G401.6 (cell line): ENCODE measurements around the gene SLC6A14.

Source experiments
- FAIRE-seq: peaks from 2 replicates; lab custom pipeline; 2012; peaks lifted over from hg19 to GRCh38; lab: Jason Lieb, UNC

Gene SLC6A14, protein sequence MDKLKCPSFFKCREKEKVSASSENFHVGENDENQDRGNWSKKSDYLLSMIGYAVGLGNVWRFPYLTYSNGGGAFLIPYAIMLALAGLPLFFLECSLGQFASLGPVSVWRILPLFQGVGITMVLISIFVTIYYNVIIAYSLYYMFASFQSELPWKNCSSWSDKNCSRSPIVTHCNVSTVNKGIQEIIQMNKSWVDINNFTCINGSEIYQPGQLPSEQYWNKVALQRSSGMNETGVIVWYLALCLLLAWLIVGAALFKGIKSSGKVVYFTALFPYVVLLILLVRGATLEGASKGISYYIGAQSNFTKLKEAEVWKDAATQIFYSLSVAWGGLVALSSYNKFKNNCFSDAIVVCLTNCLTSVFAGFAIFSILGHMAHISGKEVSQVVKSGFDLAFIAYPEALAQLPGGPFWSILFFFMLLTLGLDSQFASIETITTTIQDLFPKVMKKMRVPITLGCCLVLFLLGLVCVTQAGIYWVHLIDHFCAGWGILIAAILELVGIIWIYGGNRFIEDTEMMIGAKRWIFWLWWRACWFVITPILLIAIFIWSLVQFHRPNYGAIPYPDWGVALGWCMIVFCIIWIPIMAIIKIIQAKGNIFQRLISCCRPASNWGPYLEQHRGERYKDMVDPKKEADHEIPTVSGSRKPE

DNA sequence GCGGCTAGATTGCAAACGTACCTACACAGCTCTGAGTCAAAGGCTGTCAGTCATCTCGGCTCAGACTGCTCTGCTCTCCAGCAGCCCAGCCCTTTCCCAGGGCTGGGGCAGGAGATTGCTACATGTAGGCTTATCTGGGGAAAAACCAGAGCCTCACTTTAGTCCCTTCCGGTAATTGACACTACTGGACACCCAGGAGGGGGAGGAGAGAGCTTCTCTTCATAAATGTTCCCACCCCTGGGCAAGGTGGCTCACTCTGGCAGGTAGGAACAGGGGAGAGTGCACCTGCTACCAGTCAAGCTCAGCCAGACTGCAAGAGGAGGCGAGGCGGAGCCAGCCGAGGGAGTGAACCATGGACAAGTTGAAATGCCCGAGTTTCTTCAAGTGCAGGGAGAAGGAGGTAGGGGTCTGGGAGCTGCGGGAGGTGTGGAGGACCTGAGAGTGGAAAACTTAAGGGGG lies at the start of gene SLC6A14:
SLC6A14 (plus strand) TSS at position 249 of the 459 bp plus-strand sequence; CDS start at position 353, 104 bp downstream.
- no peak for FAIRE-seq

DNA sequence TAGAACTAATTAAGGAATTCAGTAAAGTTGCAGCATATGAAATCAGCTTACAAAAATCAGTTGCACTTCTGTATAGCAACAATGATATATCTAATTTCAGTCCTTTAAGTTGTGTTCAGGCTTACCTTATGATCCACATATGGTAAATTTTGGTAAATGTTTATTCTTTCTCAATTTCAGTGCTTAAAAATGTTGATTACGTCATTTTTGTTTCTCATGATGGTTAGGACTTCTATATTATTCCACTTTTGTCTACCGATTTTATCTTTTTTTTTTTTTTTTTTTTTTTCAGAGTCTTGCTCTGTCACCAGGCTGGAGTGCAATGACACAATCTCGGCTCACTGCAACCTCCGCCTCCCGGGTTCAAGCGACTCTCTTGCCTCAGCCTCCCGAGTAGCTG lies 40.7 kb upstream of the SLC6A14 start:
- FAIRE-seq, result no peak

DNA sequence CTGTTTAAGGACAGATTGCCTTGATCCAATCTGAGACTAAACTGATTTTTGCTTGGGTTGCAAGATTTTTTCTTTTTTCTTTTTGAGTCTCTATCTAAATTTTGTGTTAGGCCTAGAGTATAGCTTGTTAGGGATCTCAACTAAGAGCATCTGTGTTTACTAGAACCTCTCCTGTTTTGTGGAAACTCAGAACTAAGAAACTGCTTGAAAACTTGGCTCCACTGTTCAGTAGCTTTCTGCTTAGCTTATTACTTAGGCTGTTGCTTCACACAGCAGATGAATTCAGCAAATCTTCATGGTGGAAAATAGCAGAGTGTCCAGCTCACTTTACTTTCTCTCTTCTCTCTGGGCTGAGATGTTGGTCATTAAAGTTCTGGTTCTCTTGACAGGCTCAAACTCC lies 36.7 kb upstream of the SLC6A14 start:
- no peak for FAIRE-seq

DNA sequence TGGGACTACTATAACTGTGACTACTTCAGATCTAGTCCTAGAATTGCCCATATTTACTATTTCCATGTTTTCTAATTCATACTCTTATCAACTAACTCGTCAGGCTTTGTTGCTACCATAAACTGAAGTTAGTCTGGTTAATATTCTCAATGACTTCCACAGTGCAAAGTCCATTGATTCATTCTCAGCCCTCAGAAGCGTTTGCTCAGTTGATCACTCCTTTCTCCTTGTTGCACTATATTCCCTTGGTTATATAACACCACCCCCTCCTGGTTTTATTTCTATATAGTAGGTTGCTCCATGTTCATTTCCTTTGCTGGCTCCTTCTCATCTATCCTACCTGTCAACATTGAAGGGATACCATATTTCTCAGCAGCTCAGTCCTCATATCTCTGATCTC lies 27.2 kb upstream of the SLC6A14 start:
- FAIRE-seq, result no peak

DNA sequence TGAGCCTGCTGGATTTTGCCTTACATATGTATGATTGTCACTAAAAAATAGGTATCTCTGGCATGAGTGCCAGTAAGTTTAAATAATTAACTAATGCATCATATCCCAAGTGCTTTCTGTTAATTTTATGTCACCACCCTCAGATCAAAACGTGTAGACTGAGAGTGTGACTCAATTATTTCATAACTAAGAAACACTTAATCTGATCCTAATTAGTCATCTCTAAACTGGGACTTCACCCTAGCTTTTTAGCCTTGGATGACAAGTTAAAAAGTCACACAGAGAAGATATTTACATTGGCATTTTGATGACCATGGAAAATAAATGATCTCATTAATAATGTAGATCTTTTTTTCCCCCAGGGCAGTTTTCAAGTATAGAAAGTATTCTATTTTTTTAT lies 23.1 kb upstream of the SLC6A14 start:
- FAIRE-seq, result no peak

DNA sequence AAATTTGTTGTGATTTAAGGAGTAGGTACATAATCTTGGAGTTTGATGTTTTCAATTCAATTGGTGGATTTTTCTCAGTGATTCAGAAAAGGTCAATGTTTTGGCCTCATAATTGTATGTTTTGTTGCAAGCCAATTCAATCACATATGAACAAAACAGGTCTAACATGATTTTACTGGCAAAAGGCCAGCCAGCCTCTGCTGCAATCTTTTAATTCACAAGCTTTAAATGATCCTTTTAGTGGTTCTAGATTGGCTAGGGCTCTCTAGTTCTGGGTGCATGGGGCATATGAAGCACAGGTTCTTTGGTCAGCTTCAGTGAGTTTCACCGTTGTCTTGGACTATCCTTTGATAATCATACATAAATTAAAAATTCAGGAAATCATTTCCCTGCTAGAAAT lies 19.2 kb upstream of the SLC6A14 start:
- FAIRE-seq, result no peak

DNA sequence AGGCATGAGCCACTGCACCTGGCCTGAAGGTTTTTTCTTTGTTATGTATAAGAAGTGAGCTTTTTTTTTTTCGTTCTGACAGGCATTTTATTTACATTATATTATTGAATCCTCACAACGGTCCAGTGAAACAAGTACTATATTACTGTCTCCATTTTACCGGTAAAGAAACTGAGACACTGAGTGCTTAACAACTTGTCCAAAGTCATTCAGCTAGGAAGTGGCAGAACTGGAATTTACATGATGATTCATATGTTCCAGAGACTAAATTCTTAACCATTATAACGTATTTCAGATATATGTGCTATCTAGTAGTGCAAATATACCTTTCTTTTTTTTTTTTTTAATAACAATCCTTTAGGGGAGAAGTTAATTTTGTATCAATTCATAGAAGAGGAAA lies 18.4 kb upstream of the SLC6A14 start:
- FAIRE-seq, result no peak

DNA sequence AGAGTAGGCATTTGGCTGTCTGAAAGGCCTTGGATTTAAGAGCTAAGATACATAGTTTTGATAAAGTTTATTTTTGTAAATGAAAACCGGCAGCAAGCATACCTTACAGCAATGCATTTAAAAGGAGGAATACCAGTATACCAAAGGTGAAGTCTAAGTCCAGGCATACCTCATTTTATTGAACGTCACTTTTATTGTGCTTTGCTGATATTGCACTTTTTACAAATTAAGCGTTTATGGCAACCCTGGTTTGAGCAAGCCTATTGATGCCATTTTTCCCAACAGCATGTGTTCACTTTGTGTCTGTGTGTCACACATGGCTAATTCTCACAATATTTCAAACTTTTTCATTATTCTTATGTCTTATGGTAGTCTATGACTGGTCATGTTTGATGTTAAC lies 8.4 kb upstream of the SLC6A14 start:
- no peak for FAIRE-seq

DNA sequence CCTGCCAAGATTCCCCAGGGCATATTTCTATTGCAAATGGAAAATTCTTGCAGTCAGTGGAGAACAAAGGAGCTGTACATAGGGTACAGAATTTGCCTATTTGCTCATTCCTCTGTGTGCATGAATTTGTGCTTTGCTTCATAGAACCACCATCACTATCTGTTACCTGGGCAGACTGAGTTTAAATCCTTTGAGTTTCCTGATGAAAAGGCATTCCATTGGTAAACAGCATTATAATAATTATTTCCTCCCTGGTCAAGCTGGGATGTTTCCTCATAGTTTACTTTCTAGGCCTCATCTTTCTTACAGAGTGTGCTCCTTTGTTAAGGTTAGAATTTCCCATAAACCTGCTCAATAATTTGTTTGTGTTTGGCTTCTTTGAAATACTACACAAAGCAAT lies 809 bp upstream of the SLC6A14 start:
- no peak for FAIRE-seq

DNA sequence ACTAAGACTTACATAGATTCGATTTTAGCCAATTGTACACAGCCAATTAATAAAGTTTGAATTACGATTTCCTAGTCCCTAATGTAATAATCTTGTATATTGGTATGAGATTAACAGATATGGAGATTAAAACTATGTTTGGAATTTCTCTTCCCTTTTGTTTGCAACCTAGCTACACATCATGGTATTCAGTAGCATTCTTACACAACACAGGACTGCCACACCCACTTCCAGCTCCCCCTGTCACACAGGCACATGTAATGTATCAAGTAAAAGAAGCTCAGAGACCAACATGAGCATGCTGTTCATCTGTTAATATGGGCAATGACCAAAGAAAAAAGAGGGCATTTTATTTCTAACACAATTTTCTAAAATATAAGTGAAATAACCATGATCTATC lies 12.8 kb downstream of the SLC6A14 start:
- FAIRE-seq, result no peak

DNA sequence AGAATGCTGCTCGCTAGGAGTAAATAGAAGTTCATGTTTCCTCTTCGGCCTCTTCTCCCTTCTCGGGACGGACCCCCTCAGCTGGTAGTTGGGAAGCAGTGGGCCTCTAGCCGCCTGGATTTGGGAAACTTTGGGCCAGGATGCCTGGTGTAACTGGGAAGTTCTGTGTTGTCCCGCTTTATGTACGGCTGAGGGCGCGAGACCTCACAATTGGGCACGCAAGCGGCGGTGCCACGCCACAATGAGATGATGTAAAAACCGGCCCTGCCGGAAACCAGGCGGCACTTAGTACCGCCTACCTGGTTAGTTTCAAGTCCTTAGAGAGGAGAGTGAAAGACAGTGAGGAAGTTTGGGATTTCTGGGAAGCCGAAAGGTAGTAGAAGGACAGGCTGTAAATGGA lies 26.4 kb downstream of the SLC6A14 start, which contains the start of gene CT83:
CT83 (minus strand) TSS at position 155 of the 400 bp plus-strand sequence; CDS start at position 35, 120 bp downstream.
- no peak for FAIRE-seq

DNA sequence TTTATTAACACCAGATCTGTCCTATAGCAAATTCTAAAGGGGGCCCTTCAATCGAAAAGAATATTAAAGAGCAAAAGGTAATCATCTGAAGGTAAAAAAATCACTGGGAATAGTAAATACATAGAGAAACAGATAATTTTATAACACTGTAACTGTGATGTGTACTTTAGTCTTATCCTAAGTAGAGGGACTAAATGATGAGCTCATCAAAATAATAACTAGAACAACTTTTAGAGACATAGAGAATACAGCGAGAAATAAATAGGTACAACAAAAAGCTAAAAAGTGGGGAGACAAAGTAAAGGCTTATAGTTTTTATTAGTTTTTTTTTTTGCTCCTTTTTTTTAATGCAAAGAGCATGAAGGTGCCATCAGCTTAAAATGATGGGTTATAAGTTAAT lies 43.7 kb downstream of the SLC6A14 start:
- FAIRE-seq, result no peak

DNA sequence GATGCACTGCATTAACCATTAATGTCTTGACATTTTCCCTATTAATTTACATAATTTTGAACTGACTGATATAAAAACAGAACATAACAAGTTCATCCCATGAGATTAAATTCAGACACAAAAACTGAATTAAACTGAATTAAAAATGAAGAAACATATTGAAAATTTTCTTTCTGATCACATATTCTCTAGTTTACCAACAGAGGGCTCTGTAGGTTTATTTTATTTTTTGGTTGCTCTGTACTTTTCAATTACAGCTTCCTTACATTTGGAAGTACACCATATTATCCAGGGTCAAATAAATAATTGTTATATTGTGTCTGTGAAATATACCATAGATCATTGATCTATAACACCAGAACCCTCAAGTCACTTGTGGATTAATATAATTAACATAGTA lies 53.7 kb downstream of the SLC6A14 start:
- FAIRE-seq, result no peak

DNA sequence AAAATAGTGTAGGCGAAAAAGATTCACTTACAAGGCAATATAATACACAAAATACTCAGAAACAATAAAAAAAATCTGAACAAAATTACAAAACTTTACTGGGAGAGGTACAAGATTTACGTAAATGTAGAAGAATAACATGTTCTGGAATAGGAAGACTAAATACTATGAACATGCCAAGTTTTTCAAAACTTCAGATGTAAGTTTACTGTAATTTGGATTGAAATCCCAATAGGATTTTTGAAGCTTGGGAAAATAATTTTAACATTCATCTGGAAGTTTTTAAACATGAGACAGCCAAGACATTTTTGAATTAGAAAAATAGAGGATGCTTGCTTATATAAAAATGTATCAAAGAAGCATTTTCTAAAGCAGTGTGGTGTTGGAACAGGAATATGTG lies 56.9 kb downstream of the SLC6A14 start:
- no peak for FAIRE-seq

DNA sequence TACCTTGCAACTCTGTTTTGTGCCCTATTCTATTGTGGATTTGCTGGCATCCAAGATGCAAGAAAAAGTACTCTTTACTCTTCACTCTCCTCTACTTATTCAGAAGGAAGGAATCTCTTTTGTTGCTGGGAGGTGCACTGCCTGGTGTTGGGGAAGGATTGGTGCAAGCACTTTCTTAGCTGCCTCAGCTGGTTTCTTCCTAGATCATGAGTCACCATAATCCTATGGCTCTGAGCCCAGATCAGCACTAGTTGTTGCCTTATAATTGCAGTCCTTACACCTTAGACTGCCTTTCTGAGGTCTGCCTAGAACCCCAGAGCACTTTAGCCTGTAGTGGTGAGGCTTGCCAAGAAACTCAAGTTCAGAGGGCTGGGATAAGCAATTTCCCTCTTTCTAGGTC lies 63.4 kb downstream of the SLC6A14 start:
- FAIRE-seq, result no peak
